HEK293 (cell line): Measurements from ENCODE around the gene CFAP46.
"Not testable (repeated sequence)": the region's sequence is repeated elsewhere in the genome, so short reads cannot be mapped to it uniquely, and the experiment has no call there.

ENCODE experiments used
- CTCF ChIA-PET: fragments of 350-600 bp; formaldehyde crosslinking; extraction: SDS; loops from one replicate; lab custom pipeline; 2021; ENCODE audit warnings: antibody characterized with exemption; lab: Yijun Ruan, JAX
- POLR2A ChIA-PET: fragments of 300-600 bp; formaldehyde crosslinking; extraction: SDS; loops from one replicate; lab custom pipeline; 2020; ENCODE audit warnings: antibody characterized with exemption, inconsistent platforms; lab: Yijun Ruan, JAX
- H3K27ac ChIP-seq: fragments of 200-500 bp; sonication (Bioruptor generic); 2 replicates; pipeline ENCODE4 v1.5.1; 2014; ENCODE audit warnings: low read depth, low read length, control low read depth, inconsistent platforms; ENCODE audit errors: extremely low read depth
- H3K36me3 ChIP-seq, 2 experiments: fragments of 200-500 bp in 1 of 2; sonication (Bioruptor generic) in 1 of 2; 1 replicate in 1 of 2; 2 replicates in 1 of 2; pipeline ENCODE4 v1.5.1; 2014 to 2017; ENCODE audit warnings: inconsistent platforms in 2 of 2, low read length in 2 of 2; ENCODE audit not compliant: control insufficient read depth in 2 of 2, insufficient read depth in 1 of 2
- H3K4me1 ChIP-seq: fragments of 200-500 bp; sonication (Bioruptor generic); 2 replicates; pipeline ENCODE4 v1.5.1; 2014; ENCODE audit warnings: mild to moderate bottlenecking, low read length, inconsistent platforms; ENCODE audit not compliant: control insufficient read depth, insufficient read depth
- H3K4me3 ChIP-seq: 2 replicates; pipeline ENCODE4 v1.5.1; 2011; ENCODE audit warnings: low read depth, mild to moderate bottlenecking, control low read depth, low read length, moderate library complexity
- H3K9me3 ChIP-seq: fragments of 200-500 bp; sonication (Bioruptor generic); 2 replicates; pipeline ENCODE4 v1.5.1; 2014; ENCODE audit warnings: low read depth, low read length, inconsistent platforms; ENCODE audit not compliant: control insufficient read depth, insufficient read depth
- CTCF ChIP-seq: fragments of 450-650 bp; formaldehyde crosslinking; IDR thresholded peaks from 2 replicates; pipeline ENCODE4 v1.5.1; 2016; ENCODE audit warnings: missing biosample characterization, missing genetic modification characterization
- KLF9 ChIP-seq: fragments of 450-650 bp; formaldehyde crosslinking; IDR thresholded peaks from 2 replicates; pipeline ENCODE4 v1.5.1; 2016; ENCODE audit warnings: missing biosample characterization, missing genetic modification characterization, low read depth
- PATZ1 ChIP-seq: fragments of 450-650 bp; formaldehyde crosslinking; IDR thresholded peaks from 2 replicates; pipeline ENCODE4 v1.5.1; 2016; ENCODE audit warnings: missing biosample characterization, missing genetic modification characterization
- SCRT1 ChIP-seq: fragments of 450-650 bp; formaldehyde crosslinking; IDR thresholded peaks from 2 replicates; pipeline ENCODE4 v1.5.1; 2016; ENCODE audit warnings: missing biosample characterization, missing genetic modification characterization, borderline replicate concordance
- ZBTB17 ChIP-seq: fragments of 450-650 bp; formaldehyde crosslinking; IDR thresholded peaks from 2 replicates; pipeline ENCODE4 v1.5.1; 2016; ENCODE audit warnings: missing biosample characterization, missing genetic modification characterization
- ZIC2 ChIP-seq: fragments of 450-650 bp; formaldehyde crosslinking; IDR thresholded peaks from 2 replicates; pipeline ENCODE4 v1.5.1; 2016; ENCODE audit warnings: missing biosample characterization, missing genetic modification characterization
- ZNF184 ChIP-seq: fragments of 450-650 bp; IDR thresholded peaks from 2 replicates; pipeline ENCODE4 v1.5.1; 2018; ENCODE audit warnings: missing biosample characterization, mild to moderate bottlenecking, missing genetic modification characterization
- ZNF26 ChIP-seq: fragments of 450-650 bp; formaldehyde crosslinking; IDR thresholded peaks from 2 replicates; pipeline ENCODE4 v1.5.1; 2016; ENCODE audit warnings: missing biosample characterization, missing genetic modification characterization
- ZNF341 ChIP-seq: fragments of 450-650 bp; formaldehyde crosslinking; IDR thresholded peaks from 2 replicates; pipeline ENCODE4; 2016; ENCODE audit warnings: low read depth, missing biosample characterization, missing genetic modification characterization
- ZNF362 ChIP-seq: fragments of 450-650 bp; formaldehyde crosslinking; IDR thresholded peaks from 2 replicates; pipeline ENCODE4 v1.5.1; 2016; ENCODE audit warnings: missing biosample characterization, missing genetic modification characterization
- ZNF747 ChIP-seq: fragments of 450-650 bp; formaldehyde crosslinking; IDR thresholded peaks from 2 replicates; pipeline ENCODE4 v1.5.1; 2016; ENCODE audit warnings: missing biosample characterization, missing genetic modification characterization

Gene CFAP46

GRCh38 chr10:132898391-132899053, 43.8 kb downstream of the CFAP46 start:
- no peaks in the 10 kb centered on the region for H3K9me3 ChIP-seq
- POLR2A ChIA-PET: no interaction called here
- H3K36me3 ChIP-seq: no peaks in the 10 kb centered on the region
- no peak for TF ChIP-seq KLF9
- TF ChIP-seq ZNF747 (tag by site-specific recombination): no peak
- TF ChIP-seq PATZ1 (tag by site-specific recombination): no peak
- TF ChIP-seq ZNF341 (tag by site-specific recombination): no peak
- TF ChIP-seq, all 188 proteins: peak for 0
- CTCF ChIA-PET: no interaction called here
- H3K4me3 ChIP-seq: no peak overlapping the region
- H3K4me1 ChIP-seq: no peaks in the 10 kb centered on the region
- no peak overlapping the region for H3K27ac ChIP-seq

GRCh38 chr10:132897516-132898381, 44.6 kb downstream of the CFAP46 start:
- Histone ChIP-seq H3K4me1 (no peaks in the 10 kb centered on the region), H3K4me3 (no peak overlapping the region), H3K36me3 (no peaks in the 10 kb centered on the region), H3K27ac (no peak overlapping the region), H3K9me3 (no peaks in the 10 kb centered on the region)
- no peak for TF ChIP-seq ZNF26
- no peak for TF ChIP-seq ZNF362 (tag by site-specific recombination)
- no peak for TF ChIP-seq ZBTB17 (tag by site-specific recombination)
- TF ChIP-seq SCRT1 (tag by site-specific recombination): no peak
- no peak for TF ChIP-seq ZNF184 (tag by site-specific recombination)
- ChIA-PET CTCF (interaction anchor here (0.7 kb wide), 1 partner anchor 86 kb away, joined by 3 read pairs; no protein-coding TSS in a partner anchor), POLR2A (no interaction called here)

GRCh38 chr10:132893786-132894185, 48.6 kb downstream of the CFAP46 start:
- H3K36me3 ChIP-seq, H3K4me1 ChIP-seq, H3K27ac ChIP-seq, POLR2A ChIA-PET, H3K4me3 ChIP-seq, H3K9me3 ChIP-seq: not testable (repeated sequence)
- CTCF ChIA-PET: interaction anchor here (0.8 to 1.1 kb wide), 4 partner anchors 10 to 239 kb away, joined by 3 read pairs; no protein-coding TSS in a partner anchor
- TF ChIP-seq ZIC2 (tag by site-specific recombination) (peak; percentile 97), CTCF (tag by site-specific recombination) (0 out of 2 replicates have a peak, but pooled peaks have one; percentile 39)
- TF ChIP-seq, all 188 proteins: peak for 2; not testable (repeated sequence) for 186
